ENCODE measurements around the gene ROBO1.

ROBO1 gene

GRCh38 chr3:79011821-79012529 lies 755.8 kb downstream of the ROBO1 start:
- no peaks in the 10 kb centered on the region for H3K9me3 ChIP-seq (ENCODE audit: low read depth, low read length)
- H3K27ac ChIP-seq: no peak overlapping the region
- no peak overlapping the region for H3K9ac ChIP-seq (ENCODE audit: insufficient read length)
- H3K36me3 ChIP-seq (ENCODE audit: insufficient read depth, low read length): no peaks in the 10 kb centered on the region
- TF ChIP-seq FOXP2 (optimal IDR thresholded peaks at IDR 0.05; ENCODE audit: control extremely low read depth, extremely low read length, insufficient read depth) (no peak), EZH2 (IDR thresholded peaks at IDR 0.05) (no peak), POLR2AphosphoS5 (IDR thresholded peaks at IDR 0.05; ENCODE audit: borderline replicate concordance, low read depth, low read length) (no peak)
- no peak overlapping the region for H3K4me3 ChIP-seq
- DNase-seq (ENCODE audit: low read depth, low spot score): no peak

DNA sequence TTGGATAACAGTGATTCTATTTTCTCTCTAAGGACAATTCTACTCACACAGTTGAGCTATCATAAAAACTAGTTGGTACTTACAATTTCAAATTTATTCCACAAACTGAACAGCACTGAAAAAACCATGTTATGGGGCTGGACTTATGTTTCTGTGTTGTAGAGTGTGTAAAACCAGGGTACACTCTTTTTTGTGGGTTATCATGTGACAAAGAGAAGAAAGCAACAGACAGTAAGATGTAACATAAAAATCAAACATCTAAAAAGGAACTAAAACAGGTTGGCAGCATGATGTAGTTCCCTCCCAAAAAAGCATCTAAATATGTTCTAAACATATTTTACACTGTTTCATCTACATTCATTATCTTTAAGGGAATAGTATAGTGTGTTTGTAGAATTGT lies 757.9 kb downstream of the ROBO1 start:
- H3K9ac ChIP-seq (ENCODE audit: insufficient read length): no peak overlapping the region
- no peaks in the 10 kb centered on the region for H3K9me3 ChIP-seq (ENCODE audit: low read depth, low read length)
- H3K4me3 ChIP-seq: no peak overlapping the region
- TF ChIP-seq FOXP2 (optimal IDR thresholded peaks at IDR 0.05; ENCODE audit: control extremely low read depth, extremely low read length, insufficient read depth) (no peak), EZH2 (IDR thresholded peaks at IDR 0.05) (no peak), POLR2AphosphoS5 (IDR thresholded peaks at IDR 0.05; ENCODE audit: borderline replicate concordance, low read depth, low read length) (no peak)
- H3K27ac ChIP-seq: no peak overlapping the region
- H3K36me3 ChIP-seq (ENCODE audit: insufficient read depth, low read length): no peaks in the 10 kb centered on the region
- DNase-seq (ENCODE audit: low read depth, low spot score): no peak

GRCh38 chr3:79006077-79006476 lies 761.7 kb downstream of the ROBO1 start:
- Histone ChIP-seq H3K36me3 (ENCODE audit: insufficient read depth, low read length) (no peaks in the 10 kb centered on the region), H3K27ac (no peak overlapping the region), H3K4me3 (no peak overlapping the region), H3K9ac (ENCODE audit: insufficient read length) (no peak overlapping the region), H3K9me3 (ENCODE audit: low read depth, low read length) (no peaks in the 10 kb centered on the region)
- DNase-seq (ENCODE audit: low read depth, low spot score): no peak
- TF ChIP-seq POLR2AphosphoS5 (IDR thresholded peaks at IDR 0.05; ENCODE audit: borderline replicate concordance, low read depth, low read length): no peak
- no peak for TF ChIP-seq EZH2 (IDR thresholded peaks at IDR 0.05)
- no peak for TF ChIP-seq FOXP2 (optimal IDR thresholded peaks at IDR 0.05; ENCODE audit: control extremely low read depth, extremely low read length, insufficient read depth)

DNA sequence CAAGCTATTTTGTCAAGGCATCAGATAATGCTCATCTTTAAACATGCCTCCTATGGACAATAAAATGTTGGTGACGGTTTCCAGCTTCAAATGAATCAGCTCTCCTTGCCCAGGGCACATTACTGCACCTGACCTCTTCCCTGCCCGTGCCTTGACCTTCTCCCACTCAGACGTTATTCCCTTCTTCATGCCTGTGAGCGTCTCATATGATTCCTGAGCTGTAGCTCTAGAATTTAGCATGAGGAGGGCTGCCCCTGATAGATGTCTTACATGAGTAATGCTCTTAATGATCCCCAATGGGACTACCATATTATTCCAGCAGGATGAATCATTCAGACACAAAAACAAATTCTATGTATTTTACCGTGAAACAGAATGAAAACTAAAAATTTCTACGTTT lies 762.7 kb downstream of the ROBO1 start:
- Histone ChIP-seq H3K9ac (ENCODE audit: insufficient read length) (no peak overlapping the region), H3K4me3 (no peak overlapping the region), H3K36me3 (ENCODE audit: insufficient read depth, low read length) (no peaks in the 10 kb centered on the region), H3K9me3 (ENCODE audit: low read depth, low read length) (no peaks in the 10 kb centered on the region), H3K27ac (no peak overlapping the region)
- TF ChIP-seq POLR2AphosphoS5 (IDR thresholded peaks at IDR 0.05; ENCODE audit: borderline replicate concordance, low read depth, low read length) (no peak), FOXP2 (optimal IDR thresholded peaks at IDR 0.05; ENCODE audit: control extremely low read depth, extremely low read length, insufficient read depth) (no peak), EZH2 (IDR thresholded peaks at IDR 0.05) (no peak)
- no peak for DNase-seq (ENCODE audit: low read depth, low spot score)

- TF ChIP-seq FOXP2 (optimal IDR thresholded peaks at IDR 0.05; ENCODE audit: control extremely low read depth, extremely low read length, insufficient read depth) (no peak), POLR2AphosphoS5 (IDR thresholded peaks at IDR 0.05; ENCODE audit: borderline replicate concordance, low read depth, low read length) (no peak), EZH2 (IDR thresholded peaks at IDR 0.05) (no peak)
- no peak for DNase-seq (ENCODE audit: low read depth, low spot score)
- no peak overlapping the region for H3K27ac ChIP-seq
- no peak overlapping the region for H3K9ac ChIP-seq (ENCODE audit: insufficient read length)
- no peak overlapping the region for H3K4me3 ChIP-seq
- no peaks in the 10 kb centered on the region for H3K9me3 ChIP-seq (ENCODE audit: low read depth, low read length)
- no peaks in the 10 kb centered on the region for H3K36me3 ChIP-seq (ENCODE audit: insufficient read depth, low read length)
Measured at GRCh38 chr3:79003994-79004393, 763.8 kb downstream of the ROBO1 start.

DNA sequence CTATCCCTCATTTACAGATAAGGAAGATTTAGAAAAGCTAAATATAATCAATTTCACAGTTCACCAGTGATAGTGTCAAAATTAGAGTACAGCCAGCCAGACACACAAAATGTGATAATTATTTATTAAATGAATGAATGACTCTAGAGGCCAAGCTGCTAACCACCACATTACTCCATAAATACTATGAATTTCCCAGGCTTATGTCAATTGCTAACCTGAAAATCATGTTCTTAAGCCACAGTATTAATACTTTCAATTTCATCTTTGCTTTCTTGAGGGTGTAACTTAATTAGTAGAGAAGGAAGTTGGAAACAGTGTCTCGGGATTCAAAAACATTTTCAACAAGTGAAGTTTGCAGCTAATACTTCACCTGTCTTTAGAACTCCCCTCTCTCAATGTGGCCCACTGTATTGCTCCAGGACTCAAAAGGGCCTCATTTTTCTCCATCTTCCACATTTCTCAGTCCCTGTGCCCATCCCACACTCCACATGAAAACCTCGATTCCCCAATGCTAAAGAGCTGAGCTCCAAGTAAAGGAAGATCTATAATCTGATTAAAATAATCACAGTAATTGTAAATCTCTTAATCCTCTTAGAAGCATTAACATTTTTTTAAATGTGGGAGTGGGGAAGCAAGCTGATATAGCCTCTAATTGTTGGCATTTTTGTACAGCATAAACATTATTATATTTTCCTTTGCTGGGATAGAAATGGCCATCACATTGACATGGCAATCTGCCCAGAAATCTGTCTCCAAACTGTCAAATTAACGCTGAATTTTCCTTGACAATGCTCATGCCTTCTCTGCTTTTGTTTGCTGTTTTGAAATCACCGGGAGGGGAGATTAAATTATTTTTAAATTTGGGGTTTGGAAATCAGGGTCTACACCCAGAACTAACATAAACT lies 765.1 kb downstream of the ROBO1 start:
- H3K27ac ChIP-seq: no peak overlapping the region
- no peak for DNase-seq (ENCODE audit: low read depth, low spot score)
- H3K9ac ChIP-seq (ENCODE audit: insufficient read length): no peak overlapping the region
- TF ChIP-seq EZH2 (IDR thresholded peaks at IDR 0.05) (no peak), FOXP2 (optimal IDR thresholded peaks at IDR 0.05; ENCODE audit: control extremely low read depth, extremely low read length, insufficient read depth) (no peak), POLR2AphosphoS5 (IDR thresholded peaks at IDR 0.05; ENCODE audit: borderline replicate concordance, low read depth, low read length) (no peak)
- no peaks in the 10 kb centered on the region for H3K36me3 ChIP-seq (ENCODE audit: insufficient read depth, low read length)
- no peaks in the 10 kb centered on the region for H3K9me3 ChIP-seq (ENCODE audit: low read depth, low read length)
- H3K4me3 ChIP-seq: no peak overlapping the region

DNA sequence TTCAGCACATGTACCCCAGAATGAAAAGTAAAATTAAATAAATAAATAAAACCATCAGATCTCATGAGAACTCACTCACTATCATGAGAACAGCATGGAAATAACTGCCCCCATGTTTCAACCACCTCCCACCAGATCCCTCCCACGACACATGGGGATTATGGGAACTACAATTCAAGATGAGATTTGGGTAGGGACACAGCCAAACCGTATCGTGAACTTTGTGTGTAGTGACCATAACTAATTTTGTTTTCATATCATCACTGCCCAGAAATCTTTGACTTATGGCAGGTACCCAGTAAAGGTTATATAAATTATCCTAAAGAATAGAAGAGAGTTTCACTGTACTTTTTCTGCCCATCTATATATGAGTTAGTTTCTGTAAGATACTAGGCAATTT lies 766.5 kb downstream of the ROBO1 start:
- TF ChIP-seq EZH2 (IDR thresholded peaks at IDR 0.05) (no peak), FOXP2 (optimal IDR thresholded peaks at IDR 0.05; ENCODE audit: control extremely low read depth, extremely low read length, insufficient read depth) (no peak), POLR2AphosphoS5 (IDR thresholded peaks at IDR 0.05; ENCODE audit: borderline replicate concordance, low read depth, low read length) (no peak)
- Histone ChIP-seq H3K9me3 (ENCODE audit: low read depth, low read length) (no peaks in the 10 kb centered on the region), H3K36me3 (ENCODE audit: insufficient read depth, low read length) (no peaks in the 10 kb centered on the region), H3K9ac (ENCODE audit: insufficient read length) (no peak overlapping the region), H3K4me3 (no peak overlapping the region), H3K27ac (no peak overlapping the region)
- no peak for DNase-seq (ENCODE audit: low read depth, low spot score)

DNA sequence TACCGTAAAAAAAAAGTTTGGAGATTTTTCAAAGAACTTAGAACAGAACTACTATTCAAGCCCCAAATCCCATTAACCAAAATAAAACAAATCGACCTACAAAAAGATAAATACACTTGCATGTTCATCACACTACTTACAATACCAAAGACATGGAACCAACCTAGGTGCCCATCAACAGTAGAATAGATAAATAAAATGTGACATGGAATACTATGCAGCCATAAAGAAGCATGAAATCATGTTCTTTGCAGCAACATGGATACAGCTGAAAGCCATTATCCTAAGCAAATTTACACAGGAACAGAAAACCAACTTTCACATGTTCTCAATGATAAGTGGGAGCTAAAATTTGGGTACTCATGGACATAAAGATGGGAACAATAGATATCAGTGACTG lies 768.7 kb downstream of the ROBO1 start:
- TF ChIP-seq FOXP2 (optimal IDR thresholded peaks at IDR 0.05; ENCODE audit: control extremely low read depth, extremely low read length, insufficient read depth): no peak
- no peak overlapping the region for H3K9ac ChIP-seq (ENCODE audit: insufficient read length)
- DNase-seq (ENCODE audit: low read depth, low spot score): no peak
- no peaks in the 10 kb centered on the region for H3K9me3 ChIP-seq (ENCODE audit: low read depth, low read length)
- no peak overlapping the region for H3K4me3 ChIP-seq
- no peaks in the 10 kb centered on the region for H3K36me3 ChIP-seq (ENCODE audit: insufficient read depth, low read length)
- H3K27ac ChIP-seq: no peak overlapping the region

All from SK-N-MC (cell line).